Liver (tissue), 9 donors: ENCODE measurements around the gene BSN. TPM values are rescaled to one million over a fixed set of nuclear protein-coding genes. Genes with fewer than 3 reads are reported as not detected.

Experiments used
- DNase-seq: peaks from one replicate; pipeline ENCODE4 v3.0.0-alpha.2; 2017; ENCODE audit warnings: low spot score
- H3K27ac ChIP-seq, 2 donors: one replicate each; pipeline ENCODE4 v1.7.0; 2013; ENCODE audit warnings: inconsistent platforms in 2 of 2, low read length in 2 of 2, control low read depth in 1 of 2, low read depth in 1 of 2, mild to moderate bottlenecking in 1 of 2
- H3K27me3 ChIP-seq, 4 donors: one replicate each; pipeline versions ENCODE4 v1.6.1 to v1.7.0; 2013; ENCODE audit warnings: low read length in 3 of 4, inconsistent platforms in 1 of 4, mild to moderate bottlenecking in 1 of 4, moderate library complexity in 1 of 4; ENCODE audit not compliant: control insufficient read depth in 4 of 4, insufficient read depth in 4 of 4
- H3K36me3 ChIP-seq, 4 donors: one replicate each; pipeline versions ENCODE4 v1.6.1 to v1.7.0; 2013; ENCODE audit warnings: low read length in 3 of 4, mild to moderate bottlenecking in 3 of 4, low read depth in 1 of 4, moderate library complexity in 1 of 4; ENCODE audit not compliant: control insufficient read depth in 4 of 4, insufficient read depth in 3 of 4
- H3K4me1 ChIP-seq, 4 donors: one replicate each; pipeline versions ENCODE4 v1.6.1 to v1.7.0; 2013; ENCODE audit warnings: low read length in 3 of 4, mild to moderate bottlenecking in 3 of 4, moderate library complexity in 1 of 4; ENCODE audit not compliant: control insufficient read depth in 4 of 4, insufficient read depth in 4 of 4
- H3K4me3 ChIP-seq, 3 donors: one replicate each; pipeline versions ENCODE4 v1.6.1 to v1.7.0; 2013; ENCODE audit warnings: low read length in 3 of 3, control low read depth in 1 of 3, low read depth in 1 of 3, mild to moderate bottlenecking in 1 of 3
- H3K9ac ChIP-seq, 2 donors: one replicate each; pipeline ENCODE4 v1.7.0; 2013; ENCODE audit warnings: low read length in 2 of 2, mild to moderate bottlenecking in 2 of 2, moderate library complexity in 2 of 2, control low read depth in 1 of 2, low read depth in 1 of 2
- H3K9me3 ChIP-seq, 4 donors: one replicate each; pipeline versions ENCODE4 v1.6.1 to v1.7.0; 2013; ENCODE audit warnings: low read length in 3 of 4; ENCODE audit not compliant: control insufficient read depth in 4 of 4
- EGR1 ChIP-seq, 2 donors: IDR thresholded peaks; 2 replicates each; pipeline ENCODE4 v1.6.1; 2016 to 2018; ENCODE audit warnings: antibody characterized with exemption in 2 of 2, low read depth in 2 of 2
- FOXA1 ChIP-seq: IDR thresholded peaks from 2 replicates; pipeline ENCODE4 v1.6.1; 2016; ENCODE audit warnings: antibody characterized with exemption
- FOXA2 ChIP-seq: IDR thresholded peaks from 2 replicates; pipeline ENCODE4 v1.6.1; 2016; ENCODE audit warnings: antibody characterized with exemption
- GABPA ChIP-seq, 2 donors: IDR thresholded peaks in 1 of 2; conservative IDR thresholded peaks in 1 of 2; 2 replicates each; pipeline ENCODE4 v1.6.1; 2016; ENCODE audit warnings: antibody characterized with exemption in 2 of 2, mild to moderate bottlenecking in 1 of 2, moderate library complexity in 1 of 2
- HNF4G ChIP-seq: IDR thresholded peaks from 2 replicates; pipeline ENCODE4 v1.6.1; 2016; ENCODE audit warnings: antibody characterized with exemption
- JUND ChIP-seq, 2 donors: IDR thresholded peaks; 2 replicates each; pipeline ENCODE4 v1.6.1; 2016; ENCODE audit warnings: antibody characterized with exemption in 2 of 2
- NR2F2 ChIP-seq: IDR thresholded peaks from 2 replicates; pipeline ENCODE4 v1.6.1; 2016; ENCODE audit warnings: antibody characterized with exemption
- RAD21 ChIP-seq, 2 donors: IDR thresholded peaks; 2 replicates each; pipeline ENCODE4 v1.6.1; 2016; ENCODE audit warnings: antibody characterized with exemption in 2 of 2, mild to moderate bottlenecking in 2 of 2
- RXRA ChIP-seq, 2 donors: IDR thresholded peaks; 2 replicates each; pipeline ENCODE4 v1.6.1; 2017 to 2018; ENCODE audit warnings: antibody characterized with exemption in 2 of 2, mild to moderate bottlenecking in 1 of 2
- SP1 ChIP-seq: IDR thresholded peaks from 2 replicates; pipeline ENCODE4 v1.6.1; 2018; ENCODE audit warnings: antibody characterized with exemption, mild to moderate bottlenecking
- TAF1 ChIP-seq: conservative IDR thresholded peaks from 2 replicates; pipeline ENCODE4 v1.6.1; 2016; ENCODE audit warnings: antibody characterized with exemption, mild to moderate bottlenecking
- YY1 ChIP-seq: IDR thresholded peaks from 2 replicates; pipeline ENCODE4 v1.6.1; 2016; ENCODE audit warnings: antibody characterized with exemption, mild to moderate bottlenecking
- WGBS: extraction: QIAGEN DNeasy Blood & Tissue Kit; methylation state at CpG from one replicate; pipeline ENCODE4 v1.1.7; 2013; 5-methylcytosine and 5-hydroxymethylcytosine counted together
- polyA plus RNA-seq, 2 donors: library from polyadenylated mRNA; stranded (reverse) in 1 of 2; unstranded in 1 of 2; fragments of 200-250 nt in 1 of 2; fragments of >200 nt in 1 of 2; fragmentation: Nextera tagmentation in 1 of 2; extraction: Ambion mirVana in 1 of 2; gene quantifications; one replicate each; pipeline versions ENCODE4 v1.2.1 to v1.2.3, GENCODE V29; 2013 to 2015
- total RNA-seq, 2 donors: library from RNA; depleted of rRNA; stranded (reverse); fragments of >200 nt; gene quantifications; one replicate each; pipeline ENCODE4 v1.2.3, GENCODE V29; 2014
- TF ChIP-seq, protein P1 (sequence below): IDR thresholded peaks from 2 replicates; pipeline ENCODE4 v1.6.1; 2016; ENCODE audit warnings: antibody characterized with exemption
- TF ChIP-seq, protein P2 (sequence below): IDR thresholded peaks from 2 replicates; pipeline ENCODE4 v1.6.1; 2016; ENCODE audit warnings: antibody characterized with exemption, mild to moderate bottlenecking
- TF ChIP-seq, protein P3 (sequence below): IDR thresholded peaks from 2 replicates; pipeline ENCODE4 v1.6.1; 2016; ENCODE audit warnings: antibody characterized with exemption
- TF ChIP-seq, protein P4 (sequence below): fragments of 150-350 bp; IDR thresholded peaks from 2 replicates; pipeline ENCODE4 v1.5.1; 2017; ENCODE audit warnings: improper control_type of control experiment, low read depth, low read length; ENCODE audit not compliant: missing input control
- TF ChIP-seq, protein P5 (sequence below): IDR thresholded peaks from 2 replicates; pipeline ENCODE4 v1.6.1; 2016; ENCODE audit warnings: antibody characterized with exemption
- donor health status: healthy.
- donor health status: healthy.
- donor health status: healthy.
- donor health status: healthy.
- donor health status: healthy.

The BSN gene
- total and polyA plus RNA-seq, 4 donors, result 0.32 to 0.67 (median 0.40) TPM

DNA sequence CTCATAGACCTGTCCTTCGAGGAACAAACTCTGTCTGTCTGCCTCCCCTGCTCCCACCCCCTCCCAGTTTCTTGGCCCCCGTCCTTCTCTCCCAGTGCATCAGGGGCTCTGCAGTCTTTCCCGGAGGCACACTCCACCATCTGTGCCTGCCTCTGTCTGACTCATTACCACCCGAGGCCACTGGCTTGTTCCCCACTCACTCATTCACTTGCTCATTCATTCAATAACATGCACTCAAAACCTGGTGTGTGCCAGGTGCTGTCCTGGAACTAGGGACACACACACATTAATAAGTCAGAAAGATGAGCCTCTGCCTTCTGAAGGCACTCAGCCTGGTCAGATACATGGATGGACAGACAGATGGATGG is 152.8 kb downstream of the BSN start:
- Histone ChIP-seq H3K9me3 (no peaks in the 10 kb centered on the region), H3K27ac (no peak overlapping the region), H3K36me3 (peaks cover 19 to 63% (median 40%) of the 10 kb centered on the region in 4 donors), H3K4me3 (no peak overlapping the region), H3K9ac (no peak overlapping the region), H3K4me1 (no peaks in the 10 kb centered on the region), H3K27me3 (no peaks in the 10 kb centered on the region)
- 85% methylated on average over 4 of the region's 4 CpGs for WGBS
- DNase-seq, result no peak
- TF ChIP-seq RXRA (IDR thresholded peaks at IDR 0.05) (no peak), FOXA2 (no peak), YY1 (no peak), TAF1 (no peak), FOXA1 (no peak), EGR1 (IDR thresholded peaks at IDR 0.05; ENCODE audit: low read depth in 2 of 2) (no peak), RAD21 (IDR thresholded peaks at IDR 0.05) (no peak)
- TF ChIP-seq, protein P1, sequence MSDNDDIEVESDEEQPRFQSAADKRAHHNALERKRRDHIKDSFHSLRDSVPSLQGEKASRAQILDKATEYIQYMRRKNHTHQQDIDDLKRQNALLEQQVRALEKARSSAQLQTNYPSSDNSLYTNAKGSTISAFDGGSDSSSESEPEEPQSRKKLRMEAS, result no peak
- TF ChIP-seq, protein P2, sequence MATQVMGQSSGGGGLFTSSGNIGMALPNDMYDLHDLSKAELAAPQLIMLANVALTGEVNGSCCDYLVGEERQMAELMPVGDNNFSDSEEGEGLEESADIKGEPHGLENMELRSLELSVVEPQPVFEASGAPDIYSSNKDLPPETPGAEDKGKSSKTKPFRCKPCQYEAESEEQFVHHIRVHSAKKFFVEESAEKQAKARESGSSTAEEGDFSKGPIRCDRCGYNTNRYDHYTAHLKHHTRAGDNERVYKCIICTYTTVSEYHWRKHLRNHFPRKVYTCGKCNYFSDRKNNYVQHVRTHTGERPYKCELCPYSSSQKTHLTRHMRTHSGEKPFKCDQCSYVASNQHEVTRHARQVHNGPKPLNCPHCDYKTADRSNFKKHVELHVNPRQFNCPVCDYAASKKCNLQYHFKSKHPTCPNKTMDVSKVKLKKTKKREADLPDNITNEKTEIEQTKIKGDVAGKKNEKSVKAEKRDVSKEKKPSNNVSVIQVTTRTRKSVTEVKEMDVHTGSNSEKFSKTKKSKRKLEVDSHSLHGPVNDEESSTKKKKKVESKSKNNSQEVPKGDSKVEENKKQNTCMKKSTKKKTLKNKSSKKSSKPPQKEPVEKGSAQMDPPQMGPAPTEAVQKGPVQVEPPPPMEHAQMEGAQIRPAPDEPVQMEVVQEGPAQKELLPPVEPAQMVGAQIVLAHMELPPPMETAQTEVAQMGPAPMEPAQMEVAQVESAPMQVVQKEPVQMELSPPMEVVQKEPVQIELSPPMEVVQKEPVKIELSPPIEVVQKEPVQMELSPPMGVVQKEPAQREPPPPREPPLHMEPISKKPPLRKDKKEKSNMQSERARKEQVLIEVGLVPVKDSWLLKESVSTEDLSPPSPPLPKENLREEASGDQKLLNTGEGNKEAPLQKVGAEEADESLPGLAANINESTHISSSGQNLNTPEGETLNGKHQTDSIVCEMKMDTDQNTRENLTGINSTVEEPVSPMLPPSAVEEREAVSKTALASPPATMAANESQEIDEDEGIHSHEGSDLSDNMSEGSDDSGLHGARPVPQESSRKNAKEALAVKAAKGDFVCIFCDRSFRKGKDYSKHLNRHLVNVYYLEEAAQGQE, result no peak

DNA sequence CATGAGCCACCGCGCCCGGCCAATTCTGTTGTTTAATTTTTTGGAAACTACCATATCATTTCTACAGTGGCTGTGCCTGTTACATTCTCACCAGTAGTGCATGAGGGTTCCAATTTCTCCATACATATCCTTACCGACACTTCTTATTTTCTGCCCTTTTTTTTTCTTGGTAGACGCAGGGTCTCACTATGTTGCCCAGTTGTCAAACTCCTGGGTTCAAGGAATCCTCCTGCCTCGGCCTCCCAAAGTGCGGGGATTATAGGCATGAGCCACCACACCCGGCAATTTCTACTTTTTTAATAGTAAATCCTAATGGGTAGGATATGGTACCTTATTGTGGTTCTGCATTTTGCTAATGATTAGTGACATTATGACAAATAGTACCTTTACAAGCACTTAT is 155.6 kb downstream of the BSN start:
- Histone ChIP-seq H3K4me3 (no peak overlapping the region), H3K9me3 (no peaks in the 10 kb centered on the region), H3K4me1 (no peaks in the 10 kb centered on the region), H3K27me3 (no peaks in the 10 kb centered on the region), H3K36me3 (peaks cover 15 to 67% (median 37%) of the 10 kb centered on the region in 4 donors), H3K27ac (no peak overlapping the region), H3K9ac (no peak overlapping the region)
- TF ChIP-seq, protein P1, result no peak
- no peak for TF ChIP-seq FOXA1
- no peak for TF ChIP-seq NR2F2
- TF ChIP-seq RAD21 (IDR thresholded peaks at IDR 0.05), result no peak
- no peak for TF ChIP-seq JUND (IDR thresholded peaks at IDR 0.05)
- TF ChIP-seq RXRA (IDR thresholded peaks at IDR 0.05), result no peak
- TF ChIP-seq, protein P3, sequence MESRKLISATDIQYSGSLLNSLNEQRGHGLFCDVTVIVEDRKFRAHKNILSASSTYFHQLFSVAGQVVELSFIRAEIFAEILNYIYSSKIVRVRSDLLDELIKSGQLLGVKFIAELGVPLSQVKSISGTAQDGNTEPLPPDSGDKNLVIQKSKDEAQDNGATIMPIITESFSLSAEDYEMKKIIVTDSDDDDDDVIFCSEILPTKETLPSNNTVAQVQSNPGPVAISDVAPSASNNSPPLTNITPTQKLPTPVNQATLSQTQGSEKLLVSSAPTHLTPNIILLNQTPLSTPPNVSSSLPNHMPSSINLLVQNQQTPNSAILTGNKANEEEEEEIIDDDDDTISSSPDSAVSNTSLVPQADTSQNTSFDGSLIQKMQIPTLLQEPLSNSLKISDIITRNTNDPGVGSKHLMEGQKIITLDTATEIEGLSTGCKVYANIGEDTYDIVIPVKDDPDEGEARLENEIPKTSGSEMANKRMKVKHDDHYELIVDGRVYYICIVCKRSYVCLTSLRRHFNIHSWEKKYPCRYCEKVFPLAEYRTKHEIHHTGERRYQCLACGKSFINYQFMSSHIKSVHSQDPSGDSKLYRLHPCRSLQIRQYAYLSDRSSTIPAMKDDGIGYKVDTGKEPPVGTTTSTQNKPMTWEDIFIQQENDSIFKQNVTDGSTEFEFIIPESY, result no peak
- no peak for TF ChIP-seq TAF1
- no peak for TF ChIP-seq FOXA2
- TF ChIP-seq, protein P4, sequence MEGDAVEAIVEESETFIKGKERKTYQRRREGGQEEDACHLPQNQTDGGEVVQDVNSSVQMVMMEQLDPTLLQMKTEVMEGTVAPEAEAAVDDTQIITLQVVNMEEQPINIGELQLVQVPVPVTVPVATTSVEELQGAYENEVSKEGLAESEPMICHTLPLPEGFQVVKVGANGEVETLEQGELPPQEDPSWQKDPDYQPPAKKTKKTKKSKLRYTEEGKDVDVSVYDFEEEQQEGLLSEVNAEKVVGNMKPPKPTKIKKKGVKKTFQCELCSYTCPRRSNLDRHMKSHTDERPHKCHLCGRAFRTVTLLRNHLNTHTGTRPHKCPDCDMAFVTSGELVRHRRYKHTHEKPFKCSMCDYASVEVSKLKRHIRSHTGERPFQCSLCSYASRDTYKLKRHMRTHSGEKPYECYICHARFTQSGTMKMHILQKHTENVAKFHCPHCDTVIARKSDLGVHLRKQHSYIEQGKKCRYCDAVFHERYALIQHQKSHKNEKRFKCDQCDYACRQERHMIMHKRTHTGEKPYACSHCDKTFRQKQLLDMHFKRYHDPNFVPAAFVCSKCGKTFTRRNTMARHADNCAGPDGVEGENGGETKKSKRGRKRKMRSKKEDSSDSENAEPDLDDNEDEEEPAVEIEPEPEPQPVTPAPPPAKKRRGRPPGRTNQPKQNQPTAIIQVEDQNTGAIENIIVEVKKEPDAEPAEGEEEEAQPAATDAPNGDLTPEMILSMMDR, result no peak
- no peak for TF ChIP-seq EGR1 (IDR thresholded peaks at IDR 0.05; ENCODE audit: low read depth in 2 of 2)
- TF ChIP-seq, protein P2, result no peak
- no peak for TF ChIP-seq YY1
- TF ChIP-seq HNF4G, result no peak
- no peak for TF ChIP-seq SP1
- no peak for TF ChIP-seq GABPA (IDR thresholded peaks at IDR 0.05 in 1 of 2, conservative IDR thresholded peaks at IDR 0.05 in 1 of 2)
- TF ChIP-seq, protein P5, sequence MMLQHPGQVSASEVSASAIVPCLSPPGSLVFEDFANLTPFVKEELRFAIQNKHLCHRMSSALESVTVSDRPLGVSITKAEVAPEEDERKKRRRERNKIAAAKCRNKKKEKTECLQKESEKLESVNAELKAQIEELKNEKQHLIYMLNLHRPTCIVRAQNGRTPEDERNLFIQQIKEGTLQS, result no peak
- 97% methylated on average over 8 of the region's 8 CpGs for WGBS
- no peak for DNase-seq
